Fibroblast of the conjunctiva (primary cell): Measurements from ENCODE around the gene CDK9.

ENCODE experiments used
- DNase-seq: peaks from one replicate; pipeline ENCODE4 v3.0.0-alpha.2; 2010; ENCODE audit warnings: low read depth

CDK9 gene

GRCh38 chr9:127761491-127761956, 24.3 kb upstream of the CDK9 start:
- DNase-seq: no peak

- DNase-seq: no peak
Measured at GRCh38 chr9:127762111-127762676, 23.6 kb upstream of the CDK9 start.

DNA sequence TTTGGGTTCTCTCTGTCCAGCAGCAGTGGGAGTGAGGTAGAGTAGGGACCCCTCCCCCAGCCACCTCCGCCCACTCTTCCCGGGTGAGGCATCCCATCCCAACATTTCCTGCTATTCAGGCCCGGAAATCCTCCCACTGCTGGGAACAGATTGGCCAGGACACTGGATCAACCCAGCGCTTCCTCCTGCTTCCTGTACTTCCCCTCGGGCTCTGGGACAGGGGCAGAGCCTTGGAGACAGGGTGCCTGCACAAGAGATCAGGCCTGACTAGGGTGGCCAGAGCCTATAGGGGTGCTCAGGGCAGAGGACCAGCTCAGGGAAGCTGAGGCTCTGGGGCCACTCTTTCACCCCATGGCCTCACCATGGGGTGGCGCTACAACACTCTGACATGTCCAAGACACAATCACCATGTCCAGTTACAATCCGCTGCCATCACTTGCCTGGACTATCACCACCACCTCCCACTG, 21.9 kb upstream of the CDK9 start:
- no peak for DNase-seq

GRCh38 chr9:127765418-127765817, 20.4 kb upstream of the CDK9 start:
- DNase-seq: no peak

DNA sequence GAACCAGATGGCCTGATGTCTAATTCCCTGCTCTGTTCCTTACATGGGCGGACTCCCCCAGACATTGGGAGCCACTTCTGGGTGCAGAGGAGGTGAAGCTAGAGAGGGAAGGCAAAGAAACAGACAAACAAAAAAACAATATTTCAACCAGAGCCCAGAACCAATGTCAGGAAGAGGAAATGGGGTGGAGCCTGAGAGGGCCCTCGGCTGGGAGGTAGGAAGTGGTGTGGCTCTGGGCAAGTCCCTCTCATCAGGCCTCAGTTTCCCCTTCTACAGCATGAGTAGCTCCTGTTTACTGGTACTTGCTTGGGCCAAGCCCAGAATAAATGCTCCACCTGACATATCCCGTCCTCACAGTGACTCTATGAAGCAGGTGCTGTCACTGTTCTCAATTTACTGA, 18.4 kb upstream of the CDK9 start:
- no peak for DNase-seq

GRCh38 chr9:127767909-127768331, 17.9 kb upstream of the CDK9 start:
- DNase-seq: no peak

DNA sequence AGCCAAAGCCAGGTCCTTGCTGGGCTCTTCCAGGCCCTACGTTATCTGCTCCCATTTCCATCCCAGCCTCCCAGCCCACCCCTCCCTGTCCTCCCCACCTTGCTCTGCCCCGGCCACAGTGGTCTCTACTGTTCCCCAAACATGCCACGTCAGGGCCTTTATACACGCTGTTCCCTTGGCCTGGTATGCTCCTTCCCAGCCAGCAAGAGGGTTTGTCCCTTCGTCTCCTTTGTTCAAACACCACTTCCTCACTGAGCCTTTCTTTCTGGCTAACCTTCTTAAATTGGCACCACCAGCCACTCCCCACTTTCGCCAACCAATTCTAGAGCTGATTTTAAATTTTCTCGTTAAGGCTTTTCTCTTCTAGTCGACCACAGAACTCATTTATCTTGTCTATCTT, 17.1 kb upstream of the CDK9 start:
- DNase-seq: no peak

- DNase-seq: no peak
Measured at GRCh38 chr9:127769101-127769500, 16.7 kb upstream of the CDK9 start.

- no peak for DNase-seq
Measured at GRCh38 chr9:127769929-127770582, 15.8 kb upstream of the CDK9 start.

DNA sequence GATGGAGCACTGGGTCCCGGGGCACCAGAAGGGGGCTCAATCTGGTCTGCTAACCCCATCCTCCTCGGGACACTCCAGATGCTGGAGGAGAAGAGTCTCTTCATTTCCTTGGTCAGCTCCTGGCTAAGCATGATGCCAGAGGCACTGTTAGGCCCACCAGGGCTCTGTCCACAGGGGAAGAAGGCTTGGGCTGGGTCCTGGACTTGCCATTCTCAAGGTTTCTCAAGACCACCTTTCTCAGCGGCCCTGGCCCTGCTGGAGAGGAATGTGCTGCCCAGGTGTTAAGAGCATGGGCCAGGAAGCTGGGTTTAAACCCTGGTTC, 15.3 kb upstream of the CDK9 start:
- DNase-seq: no peak

DNA sequence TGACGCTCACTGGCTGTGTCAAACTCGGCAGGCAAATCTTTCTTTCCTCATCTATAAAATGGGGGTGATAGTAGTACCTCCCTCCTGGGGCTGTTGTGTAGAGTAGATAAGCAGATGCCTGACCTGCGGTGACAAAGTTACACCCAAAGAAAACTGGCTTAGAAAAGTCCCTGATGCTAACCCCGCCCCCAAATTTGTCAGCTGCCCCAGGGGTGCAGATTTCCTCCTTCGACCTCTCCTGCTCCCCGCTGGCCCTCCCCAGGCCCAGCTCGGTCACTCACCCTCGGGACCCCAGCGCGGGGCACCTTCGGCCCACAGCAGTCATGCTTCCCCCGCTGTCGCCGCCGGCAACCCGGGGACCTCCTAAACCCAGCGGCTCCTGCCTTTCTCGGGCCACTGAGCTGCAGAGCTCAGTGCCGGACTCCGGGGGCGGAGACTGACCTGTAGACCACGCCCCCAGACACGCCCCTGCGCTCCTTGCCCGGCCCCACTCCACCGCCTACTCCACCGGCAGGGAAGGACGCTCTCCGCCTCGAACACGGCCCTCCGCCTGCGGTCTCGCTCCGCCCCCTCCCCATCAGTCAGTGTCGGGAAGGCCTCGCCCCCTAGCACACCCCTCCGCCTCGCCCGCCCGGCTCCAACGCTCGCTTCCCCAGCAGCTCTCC, 14.8 kb upstream of the CDK9 start:
- DNase-seq: peak; percentile 96

- no peak for DNase-seq
Measured at GRCh38 chr9:127771570-127772189, 14.2 kb upstream of the CDK9 start.

DNA sequence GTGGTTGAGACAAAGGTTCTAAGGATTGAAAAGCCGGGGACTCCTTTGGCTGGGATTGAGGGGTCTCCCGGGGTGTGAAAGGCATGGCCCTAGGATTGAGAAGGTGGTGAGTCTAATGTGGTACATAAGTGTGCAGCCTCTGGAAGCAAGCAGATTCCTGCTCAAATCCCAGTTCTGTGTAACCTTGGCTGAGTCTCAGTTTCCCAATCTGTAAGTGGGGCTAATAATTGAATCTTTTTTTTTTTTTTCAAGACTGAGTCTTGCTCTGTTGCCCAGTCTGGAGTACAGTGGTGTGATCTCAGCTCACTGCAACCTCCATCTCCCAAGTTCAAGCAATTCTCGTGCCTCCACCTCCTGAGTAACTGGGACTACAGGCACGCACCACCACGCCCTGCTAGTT, 13.2 kb upstream of the CDK9 start:
- DNase-seq: no peak

- no peak for DNase-seq
Measured at GRCh38 chr9:127773272-127773671, 12.6 kb upstream of the CDK9 start.

DNA sequence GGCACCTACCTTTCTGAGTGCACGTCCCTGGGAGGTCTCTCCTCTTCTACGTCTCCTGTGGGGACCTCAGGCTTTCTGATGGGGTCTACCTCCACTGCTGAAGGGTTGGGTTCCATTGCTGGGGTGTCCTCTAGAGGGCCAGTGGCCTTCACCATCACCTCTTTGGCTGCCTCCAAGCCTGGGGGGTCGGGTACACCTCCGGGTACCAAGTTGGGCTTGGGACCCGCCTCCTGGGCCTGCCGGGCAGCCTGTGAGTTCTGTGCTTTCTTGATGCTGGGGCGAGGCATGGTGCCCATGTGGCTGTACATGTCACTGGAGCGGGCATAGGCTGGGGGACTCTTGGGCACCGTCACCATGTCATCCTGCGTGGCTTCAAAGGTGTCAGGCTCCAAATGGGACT, 11.9 kb upstream of the CDK9 start:
- no peak for DNase-seq

DNA sequence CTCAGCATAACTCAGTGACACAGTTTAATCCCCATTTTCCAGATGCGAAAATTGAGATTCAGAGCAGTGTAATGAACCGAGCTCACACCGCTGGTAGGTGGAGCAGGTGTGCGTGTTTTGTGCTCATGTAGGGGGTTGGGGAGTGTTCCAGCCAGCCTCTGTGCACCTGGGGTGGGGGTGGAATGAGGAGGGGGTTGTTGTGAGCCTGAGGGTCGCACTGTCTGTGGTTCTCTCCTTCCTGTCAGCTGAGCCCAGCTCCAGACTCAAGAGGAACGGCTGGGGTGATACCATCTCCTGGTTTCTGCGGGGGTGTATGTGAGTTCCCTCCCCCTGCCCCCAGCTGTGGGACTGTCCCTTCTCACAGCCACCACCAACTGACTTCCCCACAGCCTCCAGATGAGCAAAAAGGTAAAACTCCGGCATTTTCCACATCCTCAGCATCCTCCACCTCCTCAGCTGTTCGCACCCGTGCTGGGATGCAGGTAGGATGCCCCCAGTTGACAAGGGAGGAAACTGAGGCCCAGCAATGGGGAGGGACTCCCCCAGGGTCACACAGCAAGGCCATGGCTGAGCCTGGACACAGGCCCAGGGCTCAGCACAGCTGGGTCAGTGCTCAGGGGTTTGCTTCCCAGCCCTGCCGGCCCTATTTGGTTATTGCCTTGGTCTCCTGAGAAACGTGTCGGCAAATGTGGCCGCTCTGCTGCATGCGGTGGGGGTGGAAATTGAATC, 9.5 kb upstream of the CDK9 start:
- no peak for DNase-seq

GRCh38 chr9:127776924-127777289, 8.9 kb upstream of the CDK9 start:
- DNase-seq: no peak

- DNase-seq: no peak
Measured at GRCh38 chr9:127777368-127777980, 8.4 kb upstream of the CDK9 start.

GRCh38 chr9:127778280-127779135, 7.3 kb upstream of the CDK9 start, which contains the start of gene SH2D3C:
Gene SH2D3C, minus strand, starts transcription at chr9:127778666. Its CDS starts 39 bp downstream, at chr9:127778627.
- DNase-seq: no peak

- peak; percentile 62 for DNase-seq
Measured at GRCh38 chr9:127779136-127779981, 6.5 kb upstream of the CDK9 start.
